HG03558 (cell line): ENCODE measurements around the gene BABAM2.

ENCODE experiments used
- ATAC-seq: cut with Tn5 transposase; IDR thresholded peaks from one replicate; pipeline ENCODE4 v1.9.1; 2021; ENCODE audit warnings: moderate number of reproducible peaks; ENCODE audit not compliant: unreplicated experiment; ENCODE audit errors: extremely low read depth

BABAM2 gene

GRCh38 chr2:28377195-28377816, 486.8 kb downstream of the BABAM2 start:
- ATAC-seq, result no peak

GRCh38 chr2:28377984-28378678, 487.6 kb downstream of the BABAM2 start:
- ATAC-seq, result no peak

- no peak for ATAC-seq
Measured at GRCh38 chr2:28378679-28379584, 488.4 kb downstream of the BABAM2 start.

- ATAC-seq, result no peak
Measured at GRCh38 chr2:28380219-28380618, 489.7 kb downstream of the BABAM2 start.

GRCh38 chr2:28381225-28382180, 491.0 kb downstream of the BABAM2 start:
- no peak for ATAC-seq

GRCh38 chr2:28382755-28383154, 492.2 kb downstream of the BABAM2 start:
- ATAC-seq, result no peak

GRCh38 chr2:28387082-28387960, 496.8 kb downstream of the BABAM2 start:
- ATAC-seq, result no peak
